GM03348 (cell line): ENCODE results near the gene SDK2.

Source experiments
- DNase-seq: peaks from one replicate; pipeline ENCODE4 v3.0.0; 2012; ENCODE audit warnings: low spot score

The SDK2 gene

DNA sequence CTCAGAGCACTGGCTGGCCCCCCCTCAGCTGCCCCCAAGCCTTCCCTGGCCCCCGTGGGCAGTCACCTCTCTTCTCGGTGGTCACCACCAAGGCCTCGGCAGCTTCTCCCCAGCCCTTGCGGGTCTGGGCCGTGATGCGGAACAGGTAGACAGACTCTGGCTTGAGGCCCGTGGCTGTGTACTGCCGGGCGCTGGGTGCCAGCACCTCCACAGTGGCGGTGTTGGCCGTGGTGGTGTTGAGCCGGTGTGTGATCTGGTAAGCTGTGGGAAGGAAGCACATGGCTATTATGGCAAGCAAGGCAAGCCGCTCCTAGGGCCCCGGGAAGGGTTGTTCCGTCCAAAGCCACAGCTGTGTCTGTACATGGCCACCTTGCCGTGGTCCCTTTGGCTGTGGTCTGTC, 254.0 kb downstream of the SDK2 start:
- DNase-seq: no peak

GRCh38 chr17:73389411-73389810, 254.8 kb downstream of the SDK2 start:
- DNase-seq: no peak

GRCh38 chr17:73388578-73388905, 255.7 kb downstream of the SDK2 start:
- no peak for DNase-seq

DNA sequence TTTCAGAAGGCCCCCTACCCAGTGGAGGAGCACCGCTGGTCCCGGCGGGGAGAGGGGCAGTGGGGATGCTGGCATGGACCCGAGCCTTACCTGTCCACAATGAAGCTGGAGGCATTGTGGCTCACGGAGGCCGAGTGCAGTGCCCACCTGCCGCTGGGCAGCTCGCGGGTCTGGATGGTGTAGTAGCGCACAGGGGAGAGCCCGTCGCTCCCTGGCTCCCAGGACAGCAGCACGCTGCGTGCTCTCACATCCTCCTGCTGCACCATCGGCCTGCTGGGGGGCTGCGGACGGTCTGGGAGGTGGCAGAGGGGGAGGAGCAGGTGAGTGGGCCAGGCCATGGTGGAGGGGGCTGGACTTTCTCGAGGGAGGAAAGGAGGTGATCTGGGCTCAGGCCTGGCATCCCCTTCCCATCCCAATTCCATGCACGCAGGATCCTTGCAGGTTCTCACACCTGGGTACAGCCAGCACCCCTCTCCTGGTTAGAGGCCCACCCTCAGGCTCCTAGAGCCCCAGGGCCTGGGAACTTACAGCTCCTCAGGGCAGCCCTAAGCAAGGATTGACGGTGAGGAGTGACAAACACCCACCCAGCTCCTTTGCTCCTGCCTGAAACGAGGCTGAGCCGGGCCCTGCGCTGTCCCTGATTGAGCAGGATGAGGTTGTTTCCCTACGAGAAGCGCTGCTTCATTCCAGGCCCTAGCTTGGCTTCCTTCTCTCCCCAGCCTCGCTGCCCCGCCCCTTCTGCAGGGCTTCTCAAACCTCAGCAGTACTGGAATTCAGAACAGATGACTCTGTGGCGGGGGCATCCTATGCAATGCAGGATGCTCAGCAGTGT, 256.3 kb downstream of the SDK2 start:
- peak; percentile 80 for DNase-seq

- no peak for DNase-seq
These were observed 257.7 kb downstream of the SDK2 start for GRCh38 chr17:73386561-73386960.

DNA sequence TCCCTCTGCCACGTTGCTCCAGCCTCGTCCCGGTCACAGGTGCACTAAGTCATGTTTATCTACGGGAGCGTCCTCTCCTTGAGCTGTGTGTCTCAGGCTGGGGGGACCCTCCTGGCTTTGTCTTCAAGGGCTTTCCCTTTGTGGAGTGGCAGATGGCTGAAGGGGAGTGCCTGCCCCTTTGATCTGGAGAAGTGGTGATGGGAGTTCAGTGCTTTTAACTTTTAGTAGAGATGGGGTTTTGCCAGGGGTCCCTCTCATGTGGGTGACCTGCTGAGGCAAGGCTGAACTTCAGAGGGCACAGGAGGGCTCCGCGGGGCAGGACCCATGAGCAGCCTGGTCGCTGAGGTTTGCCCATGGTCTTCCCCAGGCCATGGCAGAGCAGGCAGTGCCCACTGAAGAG, 259.3 kb downstream of the SDK2 start:
- DNase-seq: no peak

DNA sequence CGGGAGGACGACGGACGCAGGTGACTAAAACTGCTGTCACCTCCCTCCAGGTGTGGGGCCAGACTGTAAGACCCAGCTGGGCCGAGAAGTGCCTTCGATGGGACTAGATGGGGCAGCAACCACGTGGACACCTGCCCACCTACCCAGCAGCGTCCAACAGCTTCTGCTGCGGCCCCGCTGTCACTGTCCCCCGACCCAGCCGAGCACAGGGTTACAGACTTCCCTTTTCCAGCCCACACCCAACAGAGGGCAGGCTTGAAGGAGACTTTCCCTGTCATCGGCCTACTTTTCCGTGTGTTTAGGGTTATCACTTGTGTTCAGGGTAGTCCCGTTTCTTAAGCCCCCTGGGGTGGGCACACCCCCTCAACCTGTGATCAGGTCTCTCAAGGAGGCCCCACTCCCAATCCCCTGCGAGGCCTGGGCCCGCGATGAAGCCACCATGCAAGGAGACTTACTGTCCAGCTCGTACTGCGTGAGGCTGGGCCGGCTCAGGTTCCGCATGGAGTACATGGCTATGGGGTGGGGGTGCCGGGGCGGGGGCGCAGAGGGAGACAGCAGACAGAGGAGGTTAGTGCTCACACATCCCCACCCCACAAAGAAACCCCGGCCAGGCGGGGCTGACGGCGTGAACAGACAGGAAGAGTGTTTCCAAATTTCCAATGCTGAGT, 263.7 kb downstream of the SDK2 start:
- DNase-seq: no peak

- DNase-seq: no peak
These were observed 264.4 kb downstream of the SDK2 start for GRCh38 chr17:73379826-73380225.

- DNase-seq: no peak
These were observed 265.2 kb downstream of the SDK2 start for GRCh38 chr17:73378974-73379470.

DNA sequence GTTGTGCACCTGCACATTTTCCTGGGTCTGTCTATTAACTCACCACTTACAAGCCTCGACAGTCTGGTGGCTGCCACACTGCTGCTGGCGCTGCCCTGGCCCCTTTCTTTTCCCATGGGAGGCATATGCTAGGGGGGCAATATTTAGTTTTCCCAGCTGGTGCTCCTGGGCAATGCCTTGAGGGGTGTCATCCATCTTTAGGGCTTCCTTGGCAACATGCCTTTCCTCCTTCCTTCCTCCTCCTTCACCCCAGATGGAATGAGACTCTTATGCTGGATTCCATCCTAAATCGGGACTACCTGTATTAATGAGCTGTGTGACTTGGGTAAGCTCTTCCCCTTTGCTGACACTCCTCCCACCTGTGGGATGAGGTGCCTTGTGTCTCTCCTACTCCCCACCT, 267.6 kb downstream of the SDK2 start:
- DNase-seq: no peak

DNA sequence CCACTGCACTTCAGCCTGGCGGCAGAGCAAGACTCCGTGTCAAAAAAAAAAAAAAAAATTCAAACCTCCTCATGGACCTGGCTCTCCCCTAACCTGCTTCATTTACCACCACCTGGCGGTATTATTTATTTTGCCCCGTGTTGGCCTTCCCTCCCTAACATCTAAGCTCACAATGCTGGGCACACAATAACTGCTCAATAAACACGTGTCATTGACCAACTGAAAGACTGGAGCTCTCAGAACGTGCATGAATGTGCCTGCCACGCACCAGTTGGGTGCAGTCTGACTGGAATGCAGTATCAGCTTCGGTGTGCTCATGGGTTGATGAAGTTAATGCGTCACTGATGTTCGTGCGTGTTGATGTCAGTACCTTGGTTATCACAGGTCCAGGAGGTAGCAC, 268.1 kb downstream of the SDK2 start:
- no peak for DNase-seq

DNA sequence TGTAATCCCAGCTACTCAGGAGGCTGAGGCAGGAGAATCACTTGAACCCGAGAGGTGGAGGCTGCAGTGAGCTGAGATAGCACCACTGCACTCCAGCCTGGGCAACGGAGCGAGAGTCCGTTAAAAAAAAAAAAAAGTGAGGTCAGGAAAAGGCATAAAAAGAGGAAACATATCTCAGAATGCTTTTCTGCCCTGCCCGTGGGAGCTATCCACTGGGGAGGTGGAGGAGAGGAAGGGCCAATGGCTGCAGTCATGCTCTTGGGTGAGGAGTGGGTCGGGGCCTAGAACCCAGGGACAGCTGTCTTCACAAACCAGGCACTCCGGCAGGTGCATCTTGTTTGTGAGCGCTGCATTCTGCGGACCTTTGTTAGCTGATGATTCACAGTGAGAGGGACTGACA, 272.4 kb downstream of the SDK2 start:
- DNase-seq: no peak

- peak; percentile 88 for DNase-seq
These were observed 273.0 kb downstream of the SDK2 start for GRCh38 chr17:73371285-73371684.

DNA sequence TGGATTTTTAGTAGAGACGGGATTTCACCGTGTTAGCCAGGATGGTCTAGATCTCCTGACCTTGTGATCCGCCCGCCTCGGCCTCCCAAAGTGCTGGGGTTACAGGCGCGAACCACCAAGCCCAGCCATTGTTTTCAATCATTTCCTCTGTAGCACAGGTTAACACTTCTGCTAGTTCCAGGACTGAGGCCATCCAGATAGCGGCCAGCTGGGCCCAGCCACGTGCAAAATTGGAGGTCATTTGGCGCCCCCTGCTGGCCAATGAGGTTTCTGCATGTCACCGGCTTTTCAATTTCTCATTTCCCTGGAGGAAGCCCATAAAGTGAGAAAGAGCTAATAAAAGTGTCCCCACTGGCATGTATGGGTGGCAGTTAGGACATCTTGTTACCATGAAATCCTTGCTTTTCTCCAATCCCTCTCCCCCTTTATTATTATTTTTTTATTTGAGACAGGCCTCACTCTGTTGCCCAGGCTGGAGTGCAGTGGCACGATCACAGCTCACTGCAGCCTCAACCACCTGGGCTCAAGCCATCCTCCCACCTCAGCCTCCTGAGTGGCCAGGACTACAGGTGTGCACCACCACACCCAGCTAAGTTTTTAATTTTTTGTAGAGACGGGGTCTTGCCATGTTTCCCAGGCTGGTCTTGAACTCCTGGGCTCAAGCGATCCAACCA, 274.3 kb downstream of the SDK2 start:
- DNase-seq: peak; percentile 91

DNA sequence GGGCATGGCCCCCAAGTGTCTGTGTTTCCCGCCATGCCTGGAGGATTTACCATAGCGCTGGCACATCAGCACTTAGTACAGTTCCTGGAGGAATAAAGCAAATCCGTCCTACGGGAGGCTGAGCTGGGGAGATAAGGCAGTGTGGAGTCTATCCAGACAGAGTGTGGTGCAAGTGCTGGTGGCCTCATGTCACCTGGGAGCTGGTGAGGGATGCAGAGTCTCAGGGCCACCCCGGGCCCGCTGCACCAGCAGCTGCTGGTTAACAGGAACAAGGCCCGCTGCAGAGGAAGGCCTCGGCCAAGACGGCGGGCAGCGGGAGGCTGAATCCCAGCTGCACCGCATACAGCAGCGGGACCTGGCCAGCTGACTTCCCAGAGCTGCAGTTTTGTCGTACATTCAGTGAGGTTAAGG, 275.1 kb downstream of the SDK2 start:
- no peak for DNase-seq

DNA sequence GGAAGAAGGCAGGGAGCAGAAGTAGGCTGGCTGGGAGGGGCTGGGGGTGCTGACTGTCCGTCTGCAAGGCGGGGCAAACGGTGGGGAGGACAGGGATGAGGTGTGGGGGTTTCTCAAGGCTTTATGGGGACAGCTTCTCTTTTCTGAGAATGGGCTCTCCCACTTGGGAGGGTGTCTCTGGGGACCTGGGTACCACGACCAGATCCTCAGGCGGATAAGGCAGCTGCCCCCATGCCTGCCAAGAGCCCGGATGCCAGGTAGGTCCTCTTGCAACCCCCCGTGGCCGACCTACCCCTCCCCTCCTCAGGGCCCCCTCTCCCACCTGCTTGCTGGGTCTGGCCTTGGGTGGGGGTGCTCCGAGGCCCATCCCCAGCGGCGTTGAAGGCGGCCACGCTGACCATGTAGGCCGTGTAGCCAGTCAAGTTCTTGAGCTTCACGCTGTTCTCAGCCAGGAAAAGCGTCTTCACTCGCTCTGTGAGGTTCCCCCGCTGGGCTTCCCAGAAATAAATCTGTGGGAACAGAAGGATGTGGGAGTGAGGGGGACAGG, 276.1 kb downstream of the SDK2 start:
- no peak for DNase-seq

DNA sequence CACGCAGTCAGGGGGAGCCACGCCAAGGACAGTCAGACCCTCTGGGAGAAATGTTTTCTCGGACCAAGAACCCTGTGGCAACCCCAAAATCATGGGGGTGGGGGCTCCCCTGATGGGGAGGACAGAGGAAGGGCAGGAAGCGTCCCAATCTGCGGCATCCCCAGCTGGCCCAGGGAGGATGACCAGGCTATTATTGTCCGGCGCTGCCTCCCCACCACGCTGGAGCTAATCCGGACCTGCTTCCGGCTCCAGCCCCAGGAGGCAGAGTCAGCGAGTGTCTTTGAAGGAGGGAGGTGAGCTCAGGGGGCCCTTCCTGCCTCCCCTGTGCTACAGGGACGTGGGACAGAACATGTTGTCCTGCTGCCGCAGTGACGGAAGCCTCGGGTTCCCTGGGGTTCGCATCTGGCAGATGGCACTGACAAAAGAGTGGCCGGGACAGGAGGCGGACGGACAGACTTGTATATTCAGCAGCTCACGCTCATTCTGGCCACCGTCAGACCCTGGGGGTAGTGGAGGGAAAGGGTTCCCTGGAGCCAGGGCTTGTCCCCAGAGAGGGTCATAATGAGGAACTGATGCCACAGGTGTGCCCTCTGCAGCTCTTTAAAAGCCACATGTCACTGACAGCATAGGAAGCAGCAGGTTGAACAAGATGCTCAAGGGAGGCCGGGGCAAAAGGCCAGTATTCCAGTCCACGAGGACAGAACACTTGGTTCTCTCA, 278.2 kb downstream of the SDK2 start:
- DNase-seq: no peak

DNA sequence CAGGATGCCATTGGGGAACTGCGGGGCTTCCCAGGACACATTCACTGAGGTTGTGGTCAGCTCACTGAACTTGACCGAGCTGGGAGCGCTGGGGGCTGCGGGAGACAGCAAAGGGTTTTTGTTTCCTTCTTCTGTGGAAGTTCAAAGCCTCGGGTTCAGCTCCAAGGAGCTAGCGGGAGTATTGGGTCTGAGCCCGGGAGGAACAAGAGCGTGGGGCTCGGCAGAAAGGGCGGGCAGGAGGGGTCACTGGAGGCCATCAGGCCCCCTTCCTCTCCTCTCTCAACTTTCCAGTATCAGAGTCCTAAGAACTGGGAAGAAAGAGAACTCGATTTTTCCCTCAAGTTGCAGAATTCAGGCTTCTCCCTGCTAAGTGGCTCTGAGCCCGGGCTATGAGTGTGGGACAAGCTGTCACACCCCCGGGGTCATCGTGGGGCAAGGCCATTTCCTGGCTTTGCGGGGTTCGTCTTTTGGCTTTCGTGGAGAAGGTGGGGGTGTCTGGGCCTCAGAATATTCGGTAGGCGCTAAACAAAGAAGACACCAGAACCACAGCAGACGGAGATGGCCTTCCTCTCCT, 278.9 kb downstream of the SDK2 start:
- DNase-seq: no peak

DNA sequence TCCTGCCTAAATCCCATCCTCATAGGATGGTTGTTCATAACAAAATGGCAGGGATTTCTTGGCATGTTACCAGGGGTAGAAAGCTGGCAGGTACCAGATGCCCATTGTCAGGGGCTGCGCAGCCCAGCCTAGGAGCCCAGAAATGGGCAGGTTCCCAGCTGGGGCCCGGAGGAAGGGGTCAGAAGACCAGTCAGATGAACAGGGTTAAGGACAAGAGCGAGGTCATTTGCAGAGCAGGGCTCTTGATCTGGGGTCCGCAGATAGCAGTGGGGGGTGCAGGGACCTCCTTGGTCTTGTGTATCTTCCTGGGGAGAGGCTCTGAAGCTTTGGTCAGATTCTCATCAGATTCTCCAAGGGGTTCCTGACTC, 280.1 kb downstream of the SDK2 start:
- no peak for DNase-seq

DNA sequence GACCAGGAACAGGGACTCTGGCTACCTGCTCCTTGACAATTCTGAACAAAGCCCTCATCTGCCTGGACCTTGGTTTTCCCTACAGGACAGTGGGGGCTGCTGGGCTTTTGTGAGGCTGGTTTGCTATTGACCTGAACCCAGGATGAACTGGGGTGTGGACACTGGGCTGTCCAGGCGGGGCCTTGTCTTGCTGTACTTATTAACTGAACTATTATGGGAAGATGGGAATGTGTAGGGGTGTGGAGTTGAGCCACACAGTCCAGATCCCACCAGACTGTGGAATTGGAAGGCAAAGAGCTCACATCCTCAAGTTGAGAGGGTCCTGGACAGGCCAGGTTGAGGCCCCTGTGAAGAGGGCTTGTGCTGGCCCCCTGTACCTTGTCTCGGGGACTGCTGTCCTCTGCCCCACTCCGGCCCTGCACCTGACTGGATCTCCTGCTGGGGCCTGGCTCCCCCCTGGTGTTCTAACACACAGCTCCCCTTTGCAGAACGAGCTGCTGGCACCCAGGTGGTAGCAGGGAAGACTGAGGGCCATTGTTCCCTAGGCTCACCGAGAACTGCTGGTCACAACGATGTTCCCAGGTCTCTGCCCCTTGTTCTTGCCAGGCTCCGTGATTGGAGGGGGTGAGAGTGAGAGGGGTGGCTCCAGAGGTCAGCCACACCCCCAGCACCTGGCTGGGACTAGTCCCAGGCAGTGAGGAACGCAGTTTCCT, 280.6 kb downstream of the SDK2 start:
- DNase-seq: no peak

DNA sequence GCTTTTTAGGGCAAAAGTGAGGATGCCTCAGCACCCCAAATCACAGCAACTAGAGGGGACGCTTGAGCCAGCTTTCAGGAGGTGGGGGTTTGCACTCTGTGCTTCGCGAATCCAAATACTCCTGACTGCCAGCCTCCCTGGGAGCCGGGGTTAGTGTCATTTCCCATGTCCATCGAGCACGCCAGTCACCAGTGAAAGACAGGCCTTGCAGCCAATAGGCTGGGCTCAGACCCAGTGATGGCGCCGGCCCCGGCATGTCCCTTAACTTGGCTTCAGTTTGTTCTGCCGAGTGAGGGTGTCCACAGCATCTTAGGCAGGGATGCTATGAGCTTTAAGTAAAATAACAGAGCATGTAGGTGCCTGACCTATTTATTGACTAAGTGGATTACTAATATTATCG, 281.5 kb downstream of the SDK2 start:
- DNase-seq: no peak
